Measurements from ENCODE around the gene ATF3.

Gene ATF3

DNA sequence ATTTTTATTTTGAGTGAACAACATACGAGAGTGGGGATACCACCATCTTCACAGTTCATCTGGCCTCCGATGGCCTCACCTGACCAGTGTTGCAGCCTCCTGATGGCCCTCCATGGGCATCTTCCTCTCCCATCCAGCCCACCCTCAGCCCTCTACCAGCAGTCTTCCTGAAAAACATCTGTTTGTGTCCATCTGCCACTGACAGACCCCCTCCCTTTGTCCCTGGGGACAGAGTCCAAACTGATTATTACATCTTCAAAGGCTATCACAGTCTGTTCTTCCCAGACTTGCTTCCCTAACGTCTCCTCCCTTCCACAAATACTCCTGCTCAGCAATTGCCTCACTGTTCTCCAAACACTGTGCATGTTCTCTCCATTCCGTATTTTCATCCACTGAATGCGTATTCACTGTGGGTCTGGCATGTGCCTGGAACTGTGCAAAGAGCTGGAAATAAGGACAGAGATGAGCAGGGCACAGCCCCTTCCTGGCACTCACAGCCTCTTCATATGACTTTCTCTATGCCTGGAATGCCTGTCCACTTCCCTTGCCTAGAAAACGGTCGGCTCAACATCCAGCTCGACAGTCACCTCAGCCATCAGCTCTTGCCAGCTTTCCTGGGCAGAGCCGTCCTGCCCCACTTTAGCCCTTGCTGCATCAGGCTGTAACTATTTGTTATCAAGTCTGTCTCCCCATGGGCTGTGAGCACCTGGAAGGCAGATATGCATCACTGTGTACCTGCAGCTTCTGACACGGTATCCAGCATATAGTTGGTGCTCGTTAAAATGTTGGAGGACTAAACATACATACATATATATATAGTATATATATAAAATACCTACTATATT, 8.3 kb upstream of the ATF3 start:
- H3K36me3 ChIP-seq (ENCODE audit: control insufficient read depth in 4 of 4, insufficient read depth in 4 of 4, low read length in 3 of 4) = no peaks in the 10 kb centered on the region
- no peaks in the 10 kb centered on the region for H3K9me3 ChIP-seq (ENCODE audit: control extremely low read depth in 1 of 5, control insufficient read depth in 4 of 5, insufficient read depth in 2 of 5, low read depth in 1 of 5, low read length in 4 of 5)
- no peak overlapping the region for H3K27ac ChIP-seq (ENCODE audit: insufficient read depth in 1 of 2, low read depth in 1 of 2, low read length in 2 of 2, poor library complexity in 1 of 2, severe bottlenecking in 2 of 2)
- POLR2A ChIA-PET = interaction anchor here (0.6 to 1.1 kb wide), 2 partner anchors 8 to 88 kb away, joined by 3 to 5 read pairs; partner anchors contain the start of gene ATF3
- H3K4me3 ChIP-seq (ENCODE audit: control insufficient read depth in 1 of 7, extremely low read depth in 1 of 7, insufficient read depth in 4 of 7, low read depth in 2 of 7, low read length in 6 of 7) = no peak overlapping the region
- peaks cover 11 to 34% (median 14%) of the 10 kb centered on the region in 5 experiments for H3K27me3 ChIP-seq (replicated peaks in 2 of 5; ENCODE audit: control insufficient read depth in 4 of 5, insufficient read depth in 5 of 5, low read length in 4 of 5)
- CTCF ChIA-PET = interaction anchor here (1.4 kb wide), 1 partner anchor 8 kb away, joined by 4 read pairs; the partner anchor contains the start of gene ATF3
- DNase-seq = no peak
- H3K4me1 ChIP-seq (ENCODE audit: control extremely low read depth in 1 of 4, control insufficient read depth in 4 of 4, insufficient read depth in 4 of 4, low read length in 3 of 4) = peaks cover 4 to 15% (median 7%) of the 10 kb centered on the region in 4 experiments
- WGBS (ENCODE audit: insufficient coverage) = 92% methylated on average over 7 of the region's 11 CpGs

- Histone ChIP-seq H3K36me3 (ENCODE audit: control insufficient read depth in 4 of 4, insufficient read depth in 4 of 4, low read length in 3 of 4) (no peaks in the 10 kb centered on the region), H3K27ac (ENCODE audit: insufficient read depth in 1 of 2, low read depth in 1 of 2, low read length in 2 of 2, poor library complexity in 1 of 2, severe bottlenecking in 2 of 2) (no peak overlapping the region), H3K9me3 (ENCODE audit: control extremely low read depth in 1 of 5, control insufficient read depth in 4 of 5, insufficient read depth in 2 of 5, low read depth in 1 of 5, low read length in 4 of 5) (no peaks in the 10 kb centered on the region), H3K4me1 (ENCODE audit: control extremely low read depth in 1 of 4, control insufficient read depth in 4 of 4, insufficient read depth in 4 of 4, low read length in 3 of 4) (peaks cover 2 to 11% (median 8%) of the 10 kb centered on the region in 4 experiments), H3K27me3 (replicated peaks in 2 of 5; ENCODE audit: control insufficient read depth in 4 of 5, insufficient read depth in 5 of 5, low read length in 4 of 5) (peaks cover 16 to 41% (median 21%) of the 10 kb centered on the region in 5 experiments), H3K4me3 (ENCODE audit: control insufficient read depth in 1 of 7, extremely low read depth in 1 of 7, insufficient read depth in 4 of 7, low read depth in 2 of 7, low read length in 6 of 7) (no peak overlapping the region)
- CTCF ChIA-PET = no interaction called here
- POLR2A ChIA-PET = no interaction called here
- DNase-seq = no peak
- WGBS (ENCODE audit: insufficient coverage) = 100% methylated on average over 1 of the region's 2 CpGs
Observed at GRCh38 chr1:212600980-212601379, 7.6 kb upstream of the ATF3 start.

- no CpG with 5 or more reads among the region's 2 CpGs for WGBS (ENCODE audit: insufficient coverage)
- no peak for DNase-seq
- H3K4me3 ChIP-seq (ENCODE audit: control insufficient read depth in 1 of 7, extremely low read depth in 1 of 7, insufficient read depth in 4 of 7, low read depth in 2 of 7, low read length in 6 of 7) = no peak overlapping the region
- peaks cover 20 to 46% (median 26%) of the 10 kb centered on the region in 5 experiments for H3K27me3 ChIP-seq (replicated peaks in 2 of 5; ENCODE audit: control insufficient read depth in 4 of 5, insufficient read depth in 5 of 5, low read length in 4 of 5)
- ChIA-PET CTCF (no interaction called here), POLR2A (no interaction called here)
- H3K9me3 ChIP-seq (ENCODE audit: control extremely low read depth in 1 of 5, control insufficient read depth in 4 of 5, insufficient read depth in 2 of 5, low read depth in 1 of 5, low read length in 4 of 5) = no peaks in the 10 kb centered on the region
- H3K4me1 ChIP-seq (ENCODE audit: control extremely low read depth in 1 of 4, control insufficient read depth in 4 of 4, insufficient read depth in 4 of 4, low read length in 3 of 4) = peaks cover 3 to 12% (median 9%) of the 10 kb centered on the region in 4 experiments
- no peaks in the 10 kb centered on the region for H3K36me3 ChIP-seq (ENCODE audit: control insufficient read depth in 4 of 4, insufficient read depth in 4 of 4, low read length in 3 of 4)
- H3K27ac ChIP-seq (ENCODE audit: insufficient read depth in 1 of 2, low read depth in 1 of 2, low read length in 2 of 2, poor library complexity in 1 of 2, severe bottlenecking in 2 of 2) = no peak overlapping the region
Observed at GRCh38 chr1:212601524-212601923, 7.0 kb upstream of the ATF3 start.

GRCh38 chr1:212605441-212606394, 2.8 kb upstream of the ATF3 start:
- Histone ChIP-seq H3K27me3 (replicated peaks in 2 of 5; ENCODE audit: control insufficient read depth in 4 of 5, insufficient read depth in 5 of 5, low read length in 4 of 5) (peaks cover 21 to 69% (median 40%) of the 10 kb centered on the region in 5 experiments), H3K4me3 (ENCODE audit: control insufficient read depth in 1 of 7, extremely low read depth in 1 of 7, insufficient read depth in 4 of 7, low read depth in 2 of 7, low read length in 6 of 7) (peak overlapping the region in 1 of 7 experiments; percentile 94), H3K27ac (ENCODE audit: insufficient read depth in 1 of 2, low read depth in 1 of 2, low read length in 2 of 2, poor library complexity in 1 of 2, severe bottlenecking in 2 of 2) (no peak overlapping the region), H3K4me1 (ENCODE audit: control extremely low read depth in 1 of 4, control insufficient read depth in 4 of 4, insufficient read depth in 4 of 4, low read length in 3 of 4) (peaks cover 3 to 37% (median 34%) of the 10 kb centered on the region in 4 experiments), H3K9me3 (ENCODE audit: control extremely low read depth in 1 of 5, control insufficient read depth in 4 of 5, insufficient read depth in 2 of 5, low read depth in 1 of 5, low read length in 4 of 5) (no peaks in the 10 kb centered on the region), H3K36me3 (ENCODE audit: control insufficient read depth in 4 of 4, insufficient read depth in 4 of 4, low read length in 3 of 4) (no peaks in the 10 kb centered on the region)
- POLR2A ChIA-PET = interaction anchor here (1.6 kb wide), 1 partner anchor 39 kb away, joined by 4 read pairs; no protein-coding TSS in a partner anchor
- DNase-seq = peak in 1 of 3 donors; percentile 35
- WGBS (ENCODE audit: insufficient coverage) = 31% methylated on average over 6 of the region's 9 CpGs
- CTCF ChIA-PET = interaction anchor here (1.4 to 2.3 kb wide), 2 partner anchors 9 to 127 kb away, joined by 4 to 12 read pairs; no protein-coding TSS in a partner anchor

DNA sequence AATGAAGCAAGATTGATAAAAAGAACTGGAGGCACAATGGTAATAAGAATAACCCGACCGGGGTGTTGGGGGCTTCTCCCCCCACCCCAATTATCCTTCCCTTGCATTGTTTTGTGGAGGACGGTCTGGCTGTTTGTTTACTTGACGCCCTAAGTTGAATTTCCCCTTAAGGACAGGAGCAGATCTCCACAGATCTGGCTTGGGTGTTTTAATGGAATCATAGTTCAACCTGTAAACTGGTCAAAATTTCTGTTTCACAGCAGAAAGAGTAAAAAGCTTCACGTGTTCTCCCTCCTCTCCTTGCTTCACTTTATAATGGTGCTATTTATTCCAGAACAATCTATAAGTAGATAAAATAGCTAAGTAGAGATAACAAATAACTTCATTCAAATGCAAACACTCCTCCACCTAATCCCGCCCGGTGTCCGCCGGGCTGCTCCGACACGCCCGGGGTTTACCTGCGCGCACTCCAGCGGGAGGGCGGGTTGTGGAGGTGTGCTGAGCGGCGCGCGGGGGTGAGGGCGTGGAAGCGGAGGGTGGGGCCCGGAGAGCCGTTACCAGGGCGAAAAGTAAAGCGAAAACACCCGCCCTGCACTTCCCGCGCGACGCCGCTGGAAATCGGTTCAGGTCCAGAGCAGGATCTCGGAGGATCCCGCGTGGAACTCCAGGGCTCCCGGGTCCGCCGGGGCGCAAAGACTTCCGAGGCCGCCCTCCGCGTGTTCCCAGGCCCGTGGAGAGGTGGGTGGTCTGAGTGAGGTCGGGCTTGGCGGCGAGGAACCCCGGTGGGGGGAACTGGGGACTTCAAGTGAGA, 2.0 kb upstream of the ATF3 start:
- under 1% methylated on average over 34 of the region's 49 CpGs for WGBS (ENCODE audit: insufficient coverage)
- peaks cover 3 to 37% (median 34%) of the 10 kb centered on the region in 4 experiments for H3K4me1 ChIP-seq (ENCODE audit: control extremely low read depth in 1 of 4, control insufficient read depth in 4 of 4, insufficient read depth in 4 of 4, low read length in 3 of 4)
- no peaks in the 10 kb centered on the region for H3K9me3 ChIP-seq (ENCODE audit: control extremely low read depth in 1 of 5, control insufficient read depth in 4 of 5, insufficient read depth in 2 of 5, low read depth in 1 of 5, low read length in 4 of 5)
- CTCF ChIA-PET = interaction anchor here (1.4 to 5.4 kb wide), 3 partner anchors 10 to 128 kb away, joined by 4 to 27 read pairs (median 12); no protein-coding TSS in a partner anchor
- H3K36me3 ChIP-seq (ENCODE audit: control insufficient read depth in 4 of 4, insufficient read depth in 4 of 4, low read length in 3 of 4) = no peaks in the 10 kb centered on the region
- H3K27ac ChIP-seq (ENCODE audit: insufficient read depth in 1 of 2, low read depth in 1 of 2, low read length in 2 of 2, poor library complexity in 1 of 2, severe bottlenecking in 2 of 2) = no peak overlapping the region
- H3K4me3 ChIP-seq (ENCODE audit: control insufficient read depth in 1 of 7, extremely low read depth in 1 of 7, insufficient read depth in 4 of 7, low read depth in 2 of 7, low read length in 6 of 7) = peak overlapping the region; percentile 26 to 94 (median 68)
- DNase-seq = peak in 1 of 3 donors; percentile 54
- POLR2A ChIA-PET = interaction anchor here (1.6 kb wide), 1 partner anchor 40 kb away, joined by 4 read pairs; no protein-coding TSS in a partner anchor
- peaks cover 21 to 70% (median 38%) of the 10 kb centered on the region in 5 experiments for H3K27me3 ChIP-seq (replicated peaks in 2 of 5; ENCODE audit: control insufficient read depth in 4 of 5, insufficient read depth in 5 of 5, low read length in 4 of 5)
